GM12878 (cell line): ENCODE results near the gene IQCK. TPM values are rescaled to one million over a fixed set of nuclear protein-coding genes. Genes with fewer than 3 reads are reported as not detected.

Experiments used
- ATAC-seq: fragments of 200-7000 bp; cut with Tn5 transposase; 3 replicates; pipeline ENCODE4 v1.9.1; 2020; ENCODE audit warnings: mild to moderate bottlenecking, moderate library complexity
- BruUV-seq: library from RNA; stranded (reverse); fragments of 400-500 nt; replicated peaks from 2 replicates; lab custom pipeline; 2021; lab: Mats Ljungman, UMichigan
- CTCF ChIA-PET: fragments of 300-600 bp; sonication (Branson Sonifier 250); formaldehyde crosslinking; extraction: SDS; loops from one replicate; lab custom pipeline; 2021; ENCODE audit warnings: inconsistent platforms; lab: Yijun Ruan, JAX
- POLR2A ChIA-PET: fragments of 350-600 bp; formaldehyde crosslinking; extraction: SDS; loops from one replicate; lab custom pipeline; 2021; ENCODE audit warnings: inconsistent platforms; lab: Charles Lee
- RAD21 ChIA-PET: fragments of 300-600 bp; sonication (Branson Sonifier 250); formaldehyde crosslinking; loops from one replicate; lab custom pipeline; 2023; ENCODE audit warnings: antibody characterized with exemption; ENCODE audit not compliant: unreplicated experiment; lab: Charles Lee
- SMC1A ChIA-PET: fragments of 300-600 bp; sonication (Branson Sonifier 250); formaldehyde crosslinking; loops from one replicate; lab custom pipeline; 2023; ENCODE audit not compliant: unreplicated experiment, uncharacterized antibody; lab: Charles Lee
- DNase-seq: peaks from one replicate; pipeline ENCODE4 v3.0.0-alpha.2; 2011; ENCODE audit warnings: low read depth, low spot score
- FAIRE-seq: peaks from 3 replicates; lab custom pipeline; 2011; peaks lifted over from hg19 to GRCh38; lab: Jason Lieb, UNC
- H2AFZ ChIP-seq: 2 replicates; pipeline ENCODE4 v1.6.0; 2011; ENCODE audit warnings: low read depth, low read length, control low read depth; ENCODE audit not compliant: control insufficient read depth
- H3K27ac ChIP-seq: 2 replicates; pipeline ENCODE4 v1.5.1; 2011; ENCODE audit warnings: control low read depth; ENCODE audit not compliant: control insufficient read depth, insufficient read depth
- H3K27me3 ChIP-seq, 2 experiments: replicated peaks in 1 of 2; 2 replicates each; pipeline versions ENCODE4 v1.6.0 to v1.6.1; 2011; ENCODE audit warnings: low read length in 1 of 2; ENCODE audit not compliant: control insufficient read depth in 2 of 2, insufficient read depth in 2 of 2
- H3K36me3 ChIP-seq, 2 experiments: 2 replicates each; pipeline ENCODE4 v1.5.1; 2011; ENCODE audit warnings: low read length in 1 of 2; ENCODE audit not compliant: control insufficient read depth in 2 of 2, insufficient read depth in 2 of 2
- H3K4me1 ChIP-seq: 2 replicates; pipeline ENCODE4 v1.6.1; 2011; ENCODE audit warnings: mild to moderate bottlenecking, low read length, moderate library complexity, mixed read lengths; ENCODE audit not compliant: control insufficient read depth, insufficient read depth
- H3K4me2 ChIP-seq: 2 replicates; pipeline ENCODE4 v1.6.0; 2011; ENCODE audit warnings: control low read depth; ENCODE audit not compliant: control insufficient read depth, insufficient read depth
- H3K4me3 ChIP-seq: fragments of 200-600 bp; sonication (generic); 2 replicates; pipeline ENCODE4 v1.5.1; 2016
- H3K79me2 ChIP-seq: 2 replicates; pipeline ENCODE4 v1.6.0; 2011; ENCODE audit warnings: low read length; ENCODE audit not compliant: control insufficient read depth, insufficient read depth
- H3K9ac ChIP-seq: 2 replicates; pipeline ENCODE4 v1.8.0; 2011; ENCODE audit warnings: low read length, control low read depth, mixed read lengths; ENCODE audit not compliant: control insufficient read depth, insufficient read depth
- H3K9me3 ChIP-seq: replicated peaks from 3 replicates; pipeline ENCODE4 v1.5.1; 2011; ENCODE audit warnings: mild to moderate bottlenecking, low read length; ENCODE audit not compliant: control insufficient read depth, insufficient read depth
- H4K20me1 ChIP-seq: 2 replicates; pipeline ENCODE4 v1.6.0; 2011; ENCODE audit not compliant: control insufficient read depth, insufficient read depth
- BACH1 ChIP-seq: fragments of 450-650 bp; IDR thresholded peaks from 2 replicates; pipeline ENCODE4 v1.6.1; 2017; ENCODE audit warnings: mild to moderate bottlenecking, borderline replicate concordance
- CBX3 ChIP-seq: fragments of 200-600 bp; sonication (generic); IDR thresholded peaks from 2 replicates; pipeline ENCODE4 v1.6.1; 2016; ENCODE audit warnings: low read depth, borderline replicate concordance
- CEBPZ ChIP-seq: fragments of 150-350 bp; IDR thresholded peaks from 2 replicates; pipeline ENCODE4 v1.6.1; 2016; ENCODE audit warnings: low read depth, low read length
- JUNB ChIP-seq: IDR thresholded peaks from 2 replicates; pipeline ENCODE4 v1.6.1; 2016; ENCODE audit warnings: antibody characterized with exemption, mild to moderate bottlenecking
- NBN ChIP-seq: fragments of 450-650 bp; IDR thresholded peaks from 2 replicates; pipeline ENCODE4 v1.6.1; 2016
- NKRF ChIP-seq: fragments of 450-650 bp; conservative IDR thresholded peaks from 2 replicates; pipeline ENCODE4 v1.6.1; 2017; ENCODE audit warnings: mild to moderate bottlenecking, moderate library complexity
- NRF1 ChIP-seq: conservative IDR thresholded peaks from 2 replicates; pipeline ENCODE4 v1.6.1; 2011; ENCODE audit warnings: mild to moderate bottlenecking, low read depth, low read length, improper control_type of control experiment
- PKNOX1 ChIP-seq: fragments of 450-650 bp; IDR thresholded peaks from 2 replicates; pipeline ENCODE4 v1.6.1; 2016; ENCODE audit warnings: mild to moderate bottlenecking
- SPI1 ChIP-seq: IDR thresholded peaks from 2 replicates; pipeline ENCODE4 v1.6.1; 2011; ENCODE audit warnings: low read depth, mild to moderate bottlenecking, low read length, moderate library complexity, borderline replicate concordance; ENCODE audit not compliant: insufficient read depth
- ZBTB40 ChIP-seq: fragments of 450-650 bp; IDR thresholded peaks from 2 replicates; pipeline ENCODE4 v1.6.1; 2016; ENCODE audit warnings: mild to moderate bottlenecking, moderate library complexity, borderline replicate concordance
- WGBS: methylation state at CpG from one replicate; pipeline ENCODE4 v1.1.6; 2016; ENCODE audit warnings: low lambda C conversion rate; ENCODE audit not compliant: insufficient replicate concordance, insufficient coverage; ENCODE audit errors: missing lambda C conversion rate; 5-methylcytosine and 5-hydroxymethylcytosine counted together
- in situ Hi-C: fragments of 300-500 bp; cut with MboI; formaldehyde crosslinking; loops from 9 replicates; pipeline ENCODE4 v1.14.3; 2018; ENCODE audit warnings: mixed read lengths
- intact Hi-C: fragments of 100-400 bp; cut with micrococcal nuclease; formaldehyde crosslinking; loops from one replicate; pipeline ENCODE4 v1.14.2; 2022; ENCODE audit not compliant: unreplicated experiment
- polyA plus RNA-seq, 11 experiments: library from polyadenylated mRNA; depleted of rRNA in 4 of 11; unstranded in 6 of 11; stranded (reverse) in 5 of 11; fragments of >200 nt; fragmentation: Nextera tagmentation in 4 of 11; fragmentation: Illumina TruSeq in 1 of 11; extraction: Ambion mirVana in 4 of 11; extraction: Trizol in 1 of 11; gene quantifications; 1 replicate in 1 of 11; 2 replicates in 10 of 11; pipeline versions ENCODE4 v1.2.1 to v1.2.3, GENCODE V29; 2011 to 2016; ENCODE audit warnings: inconsistent platforms in 2 of 11, missing spikeins in 2 of 11, low read depth in 1 of 11
- total RNA-seq, 4 experiments: library from RNA; depleted of rRNA in 3 of 4; stranded (reverse); fragments of >200 nt in 3 of 4; fragmentation: Illumina TruSeq in 1 of 4; extraction: Trizol in 1 of 4; gene quantifications; 2 replicates each; pipeline versions ENCODE4 v1.2.1 to v1.2.3, GENCODE V29; 2013 to 2021

Gene IQCK
- total and polyA plus RNA-seq, 10 of the 15 experiments (the other 5 are each of a cell fraction or from before 2014, with no cell fraction given) = 1.0 to 4.2 (median 2.4) TPM

GRCh38 chr16:19683453-19684236 is 34.4 kb upstream of the IQCK start (continued):
- no peak for TF ChIP-seq CEBPZ

- TF ChIP-seq PKNOX1 = no peak
- no peak for TF ChIP-seq NRF1
- no peak for TF ChIP-seq BACH1
- TF ChIP-seq CBX3 = no peak
- no peak for TF ChIP-seq SPI1
- no peak for TF ChIP-seq JUNB
- no peak for TF ChIP-seq NKRF
- no peak for TF ChIP-seq ZBTB40
- no peak for TF ChIP-seq NBN
- H3K36me3 ChIP-seq = peaks cover 8% of the 10 kb centered on the region in 2 experiments; a peak in 3 of 4 replicates
- 98% methylated on average over 4 of the region's 4 CpGs for WGBS
Observed at GRCh38 chr16:19685176-19685575, 32.9 kb upstream of the IQCK start.

More at GRCh38 chr16:19685176-19685575, 32.9 kb upstream of the IQCK start:
- intact Hi-C loops (no loop called here), in situ Hi-C loops (no loop called here)
- no TSS peak for BruUV-seq
- Histone ChIP-seq H3K4me3 (no peak overlapping the region), H3K79me2 (no peaks in the 10 kb centered on the region), H3K27ac (no peak overlapping the region), H3K9me3 (no peaks in the 10 kb centered on the region), H3K9ac (no peak overlapping the region), H3K4me1 (no peaks in the 10 kb centered on the region), H4K20me1 (no peaks in the 10 kb centered on the region), H3K4me2 (no peak overlapping the region), H2AFZ (no peak overlapping the region), H3K27me3 (no peaks in the 10 kb centered on the region)
- ATAC-seq = no peak
- ChIA-PET SMC1A (no interaction called here), CTCF (no interaction called here), POLR2A (no interaction called here), RAD21 (no interaction called here)
- DNase-seq = no peak
- FAIRE-seq = no peak
